Measurements from ENCODE around the gene USF3.
A peak's percentile ranks its signal among the peaks of the same experiment; 100 is the strongest.

USF3 gene

GRCh38 chr3:113695786-113696645, at the start of gene USF3:
TSS of gene USF3 (minus strand) at chr3:113696642. CDS start at chr3:113674878, 21,764 bp downstream.
- DNase-seq (ENCODE audit: low read depth in 2 of 2): peak in 1 of 2 experiments; percentile 22

- DNase-seq (ENCODE audit: low read depth in 2 of 2): peak; percentile 85 to 86
Observed at GRCh38 chr3:113745756-113746547, 49.5 kb upstream of the USF3 start, which contains the start of gene NAA50. TSS of gene NAA50 (minus strand) at chr3:113746249. CDS start at chr3:113745949, 300 bp downstream.

GRCh38 chr3:113744941-113745755, 48.7 kb upstream of the USF3 start:
- DNase-seq (ENCODE audit: low read depth in 2 of 2): peak; percentile 60 to 61

GRCh38 chr3:113743006-113743630, 46.7 kb upstream of the USF3 start:
- no peak for DNase-seq (ENCODE audit: low read depth in 2 of 2)

- DNase-seq (ENCODE audit: low read depth in 2 of 2): no peak
Observed at GRCh38 chr3:113741620-113742019, 45.2 kb upstream of the USF3 start.

GRCh38 chr3:113741086-113741485, 44.6 kb upstream of the USF3 start:
- no peak for DNase-seq (ENCODE audit: low read depth in 2 of 2)

- DNase-seq (ENCODE audit: low read depth in 2 of 2): peak; percentile 57 to 62
Observed at GRCh38 chr3:113736548-113737089, 40.2 kb upstream of the USF3 start.

- no peak for DNase-seq (ENCODE audit: low read depth in 2 of 2)
Observed at GRCh38 chr3:113731694-113732093, 35.3 kb upstream of the USF3 start.

- no peak for DNase-seq (ENCODE audit: low read depth in 2 of 2)
Observed at GRCh38 chr3:113730550-113730949, 34.1 kb upstream of the USF3 start.

- no peak for DNase-seq (ENCODE audit: low read depth in 2 of 2)
Observed at GRCh38 chr3:113728661-113729060, 32.2 kb upstream of the USF3 start.

- no peak for DNase-seq (ENCODE audit: low read depth in 2 of 2)
Observed at GRCh38 chr3:113721636-113722035, 25.2 kb upstream of the USF3 start.

GRCh38 chr3:113719758-113720157, 23.3 kb upstream of the USF3 start:
- no peak for DNase-seq (ENCODE audit: low read depth in 2 of 2)

- no peak for DNase-seq (ENCODE audit: low read depth in 2 of 2)
Observed at GRCh38 chr3:113719294-113719693, 22.9 kb upstream of the USF3 start.

- DNase-seq (ENCODE audit: low read depth in 2 of 2): no peak
Observed at GRCh38 chr3:113717818-113718217, 21.4 kb upstream of the USF3 start.

- DNase-seq (ENCODE audit: low read depth in 2 of 2): no peak
Observed at GRCh38 chr3:113717308-113717707, 20.9 kb upstream of the USF3 start.

GRCh38 chr3:113714702-113715101, 18.3 kb upstream of the USF3 start:
- no peak for DNase-seq (ENCODE audit: low read depth in 2 of 2)

- no peak for DNase-seq (ENCODE audit: low read depth in 2 of 2)
Observed at GRCh38 chr3:113712129-113712528, 15.7 kb upstream of the USF3 start.

GRCh38 chr3:113707835-113708234, 11.4 kb upstream of the USF3 start:
- no peak for DNase-seq (ENCODE audit: low read depth in 2 of 2)

GRCh38 chr3:113698956-113699355, 2.5 kb upstream of the USF3 start:
- DNase-seq (ENCODE audit: low read depth in 2 of 2): no peak

- no peak for DNase-seq (ENCODE audit: low read depth in 2 of 2)
Observed at GRCh38 chr3:113698213-113698742, 1.8 kb upstream of the USF3 start.

All from fibroblast of skin of left quadriceps (primary cell).